ENCODE data around the gene HMGB1. TPM values are rescaled to one million over a fixed set of nuclear protein-coding genes. Genes with fewer than 3 reads are reported as not detected.

HMGB1 gene
- total and polyA plus RNA-seq, 2 of the 13 experiments (the other 11 are each of a cell fraction or from before 2014, with no cell fraction given), result 115 to 584 TPM

DNA sequence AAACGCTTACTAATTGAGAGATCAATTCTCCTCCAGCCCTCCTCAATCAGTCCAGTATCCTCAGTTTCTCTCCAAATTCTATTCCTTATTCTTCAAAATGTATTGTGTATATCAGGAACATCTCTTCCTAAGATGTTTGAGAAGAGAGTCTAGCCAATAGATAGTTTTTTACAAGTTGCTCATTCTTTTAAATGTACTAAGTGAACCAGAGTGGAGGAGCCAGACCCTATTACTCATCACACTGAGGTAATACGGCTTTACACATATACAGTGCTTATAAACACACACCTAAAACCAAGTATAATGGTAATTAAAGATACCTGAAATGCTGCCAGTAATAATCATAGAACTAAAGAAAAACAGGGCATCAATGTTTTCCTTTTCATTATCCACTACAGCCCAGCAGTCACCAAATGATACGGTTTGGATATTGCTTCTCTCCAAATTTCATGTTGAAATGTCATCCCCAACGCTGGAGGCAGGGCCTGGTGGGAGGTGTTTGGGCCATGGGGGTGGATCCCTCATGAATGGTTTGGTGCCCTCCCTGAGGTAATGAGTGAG, 45.2 kb upstream of the HMGB1 start (continued):
- TF ChIP-seq ZNF33A (CRISPR knock-in tag; IDR thresholded peaks at IDR 0.05; ENCODE audit: borderline replicate concordance) (no peak), ZFP1 (CRISPR knock-in tag; IDR thresholded peaks at IDR 0.05) (no peak), MTF2 (CRISPR knock-in tag; IDR thresholded peaks at IDR 0.05; ENCODE audit: borderline replicate concordance) (no peak), ZNF468 (CRISPR knock-in tag; IDR thresholded peaks at IDR 0.05) (no peak), ZNF781 (CRISPR knock-in tag; IDR thresholded peaks at IDR 0.05; ENCODE audit: borderline replicate concordance, not compliant biosample characterization) (no peak), POGZ (CRISPR knock-in tag; IDR thresholded peaks at IDR 0.05) (no peak), CBFB (CRISPR knock-in tag; IDR thresholded peaks at IDR 0.05) (no peak)
- TF ChIP-seq, protein P1, sequence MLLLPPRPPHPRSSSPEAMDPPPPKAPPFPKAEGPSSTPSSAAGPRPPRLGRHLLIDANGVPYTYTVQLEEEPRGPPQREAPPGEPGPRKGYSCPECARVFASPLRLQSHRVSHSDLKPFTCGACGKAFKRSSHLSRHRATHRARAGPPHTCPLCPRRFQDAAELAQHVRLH (CRISPR knock-in tag; IDR thresholded peaks at IDR 0.05; ENCODE audit: borderline replicate concordance, low read depth), result no peak
- TF ChIP-seq, protein P2, sequence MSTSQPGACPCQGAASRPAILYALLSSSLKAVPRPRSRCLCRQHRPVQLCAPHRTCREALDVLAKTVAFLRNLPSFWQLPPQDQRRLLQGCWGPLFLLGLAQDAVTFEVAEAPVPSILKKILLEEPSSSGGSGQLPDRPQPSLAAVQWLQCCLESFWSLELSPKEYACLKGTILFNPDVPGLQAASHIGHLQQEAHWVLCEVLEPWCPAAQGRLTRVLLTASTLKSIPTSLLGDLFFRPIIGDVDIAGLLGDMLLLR (CRISPR knock-in tag; IDR thresholded peaks at IDR 0.05), result no peak
- TF ChIP-seq, protein P3, sequence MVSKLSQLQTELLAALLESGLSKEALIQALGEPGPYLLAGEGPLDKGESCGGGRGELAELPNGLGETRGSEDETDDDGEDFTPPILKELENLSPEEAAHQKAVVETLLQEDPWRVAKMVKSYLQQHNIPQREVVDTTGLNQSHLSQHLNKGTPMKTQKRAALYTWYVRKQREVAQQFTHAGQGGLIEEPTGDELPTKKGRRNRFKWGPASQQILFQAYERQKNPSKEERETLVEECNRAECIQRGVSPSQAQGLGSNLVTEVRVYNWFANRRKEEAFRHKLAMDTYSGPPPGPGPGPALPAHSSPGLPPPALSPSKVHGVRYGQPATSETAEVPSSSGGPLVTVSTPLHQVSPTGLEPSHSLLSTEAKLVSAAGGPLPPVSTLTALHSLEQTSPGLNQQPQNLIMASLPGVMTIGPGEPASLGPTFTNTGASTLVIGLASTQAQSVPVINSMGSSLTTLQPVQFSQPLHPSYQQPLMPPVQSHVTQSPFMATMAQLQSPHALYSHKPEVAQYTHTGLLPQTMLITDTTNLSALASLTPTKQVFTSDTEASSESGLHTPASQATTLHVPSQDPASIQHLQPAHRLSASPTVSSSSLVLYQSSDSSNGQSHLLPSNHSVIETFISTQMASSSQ (IDR thresholded peaks at IDR 0.05; ENCODE audit: low read depth), result no peak
- TF ChIP-seq, protein P3 (CRISPR knock-in tag; IDR thresholded peaks at IDR 0.05; ENCODE audit: borderline replicate concordance), result no peak

All from HepG2 (cell line).